HepG2 (cell line): ENCODE results near the gene AP3M1. TPM values are rescaled to one million over a fixed set of nuclear protein-coding genes. Genes with fewer than 3 reads are reported as not detected.

ENCODE experiments used
- ATAC-seq: fragments of 200-7000 bp; cut with Tn5 transposase; 3 replicates; pipeline ENCODE4 v1.9.1; 2020; ENCODE audit warnings: mild to moderate bottlenecking, moderate library complexity
- BruUV-seq: library from RNA; stranded (reverse); fragments of 400-500 nt; replicated peaks from 2 replicates; lab custom pipeline; 2021; lab: Mats Ljungman, UMichigan
- CTCF ChIA-PET: fragments of 300-600 bp; formaldehyde crosslinking; extraction: SDS; loops from one replicate; lab custom pipeline; 2021; ENCODE audit warnings: low total read pairs, inconsistent platforms, low intra/inter-chr PET ratio; lab: Yijun Ruan, JAX
- POLR2A ChIA-PET: fragments of 350-600 bp; sonication (Branson Sonifier 250); formaldehyde crosslinking; loops from one replicate; lab custom pipeline; 2020; ENCODE audit warnings: antibody characterized with exemption, inconsistent platforms; lab: Yijun Ruan, JAX
- DNase-seq: peaks from one replicate; pipeline ENCODE4 v3.0.0-alpha.2; 2015; ENCODE audit warnings: low spot score
- FAIRE-seq: peaks from 3 replicates; lab custom pipeline; 2011; peaks lifted over from hg19 to GRCh38; lab: Jason Lieb, UNC
- H2AFZ ChIP-seq: one replicate; pipeline ENCODE4 v1.6.1; 2011; ENCODE audit warnings: low read length, inconsistent platforms
- H3K27ac ChIP-seq: fragments of 300-600 bp; 3 replicates; pipeline ENCODE4 v1.8.0; 2011; ENCODE audit warnings: mixed run types, mild to moderate bottlenecking, mixed read lengths, low read length, inconsistent platforms; ENCODE audit not compliant: insufficient read depth; ENCODE audit errors: extremely low read length
- H3K27me3 ChIP-seq, 2 experiments: fragments of 200-600 bp in 1 of 2; 2 replicates in 1 of 2; 3 replicates in 1 of 2; pipeline versions ENCODE4 v1.6.0 to v1.8.0; 2011; ENCODE audit warnings: low read length in 2 of 2, mild to moderate bottlenecking in 2 of 2, moderate library complexity in 2 of 2, inconsistent platforms in 1 of 2; ENCODE audit not compliant: insufficient read depth in 2 of 2, control insufficient read depth in 1 of 2
- H3K36me3 ChIP-seq, 2 experiments: fragments of 200-600 bp in 1 of 2; replicated peaks in 1 of 2; 2 replicates in 1 of 2; 3 replicates in 1 of 2; pipeline versions ENCODE4 v1.5.1 to v1.8.0; 2011; ENCODE audit warnings: low read length in 2 of 2, inconsistent platforms in 1 of 2; ENCODE audit not compliant: insufficient read depth in 2 of 2, control insufficient read depth in 1 of 2
- H3K4me1 ChIP-seq: 2 replicates; pipeline ENCODE4 v1.5.1; 2012; ENCODE audit warnings: low read length, inconsistent platforms; ENCODE audit not compliant: insufficient read depth
- H3K4me2 ChIP-seq: 2 replicates; pipeline ENCODE4 v1.6.0; 2011; ENCODE audit warnings: low read depth, low read length, inconsistent platforms
- H3K4me3 ChIP-seq, 3 experiments: fragments of 200-600 bp in 1 of 3; sonication (generic), shearing (Covaris generic) in 1 of 3; replicated peaks in 1 of 3; 2 replicates each; pipeline ENCODE4 v1.5.1; 2011 to 2016; ENCODE audit warnings: low read length in 3 of 3, inconsistent platforms in 2 of 3, low read depth in 2 of 3, mild to moderate bottlenecking in 2 of 3, control low read depth in 1 of 3, mixed read lengths in 1 of 3; ENCODE audit not compliant: insufficient read depth in 1 of 3
- H3K79me2 ChIP-seq: one replicate; pipeline ENCODE4 v1.6.1; 2011; ENCODE audit warnings: low read length, inconsistent platforms; ENCODE audit not compliant: insufficient read depth
- H3K9ac ChIP-seq: 2 replicates; pipeline ENCODE4 v1.6.0; 2011; ENCODE audit warnings: mild to moderate bottlenecking, low read depth, low read length, inconsistent platforms; ENCODE audit not compliant: insufficient read depth
- H3K9me3 ChIP-seq: 2 replicates; pipeline ENCODE4 v1.5.1; 2012; ENCODE audit warnings: mild to moderate bottlenecking, low read length
- H4K20me1 ChIP-seq: 2 replicates; pipeline ENCODE4 v1.6.0; 2011; ENCODE audit warnings: inconsistent platforms, mild to moderate bottlenecking, low read length, moderate library complexity; ENCODE audit not compliant: insufficient read depth
- HOXA7 ChIP-seq: sonication (generic); formaldehyde crosslinking; IDR thresholded peaks from 2 replicates; pipeline ENCODE4 v1.8.1; 2022; ENCODE audit warnings: mild to moderate bottlenecking, missing genetic modification reagents, moderate library complexity
- MAFF ChIP-seq: IDR thresholded peaks from 2 replicates; pipeline ENCODE4 v1.6.1; 2011; ENCODE audit warnings: low read depth, low read length, improper control_type of control experiment
- MTF1 ChIP-seq: sonication (generic); formaldehyde crosslinking; IDR thresholded peaks from 2 replicates; pipeline ENCODE4 v1.5.0; 2020; ENCODE audit warnings: missing genetic modification reagents
- NFKBIZ ChIP-seq: IDR thresholded peaks from 2 replicates; pipeline ENCODE4 v1.6.1; 2018; ENCODE audit warnings: missing genetic modification reagents, missing compliant biosample characterization
- RAD51 ChIP-seq: fragments of 450-650 bp; IDR thresholded peaks from 2 replicates; pipeline ENCODE4 v1.6.1; 2016; ENCODE audit warnings: borderline replicate concordance
- RBM22 ChIP-seq: fragments of 200-400 bp; formaldehyde crosslinking; optimal IDR thresholded peaks from 2 replicates; pipeline ENCODE3; 2017; ENCODE audit warnings: mild to moderate bottlenecking, low read length, moderate library complexity
- SNRNP70 ChIP-seq: fragments of 200-400 bp; formaldehyde crosslinking; IDR thresholded peaks from 2 replicates; pipeline ENCODE4 v1.6.1; 2017; ENCODE audit warnings: mild to moderate bottlenecking, low read depth, low read length, moderate library complexity
- TAF1 ChIP-seq: sonication (generic); formaldehyde crosslinking; IDR thresholded peaks from 2 replicates; pipeline ENCODE4 v1.4.0; 2020; ENCODE audit warnings: missing genetic modification reagents
- XBP1 ChIP-seq: sonication (generic); formaldehyde crosslinking; IDR thresholded peaks from 2 replicates; pipeline ENCODE4 v1.5.0; 2020; ENCODE audit warnings: missing genetic modification reagents
- ZNF335 ChIP-seq: sonication (generic); formaldehyde crosslinking; IDR thresholded peaks from 2 replicates; pipeline ENCODE4 v1.4.0; 2020; ENCODE audit warnings: missing genetic modification reagents
- ZNF33B ChIP-seq: sonication (generic); formaldehyde crosslinking; IDR thresholded peaks from 2 replicates; pipeline ENCODE4 v1.5.1; 2020; ENCODE audit warnings: mild to moderate bottlenecking, missing genetic modification reagents
- ZNF414 ChIP-seq: sonication (generic); formaldehyde crosslinking; IDR thresholded peaks from 2 replicates; pipeline ENCODE4 v1.5.0; 2020; ENCODE audit warnings: missing genetic modification reagents
- ZSCAN21 ChIP-seq: sonication (generic); formaldehyde crosslinking; IDR thresholded peaks from 2 replicates; pipeline ENCODE4 v1.8.0; 2022; ENCODE audit warnings: mild to moderate bottlenecking, missing genetic modification reagents, moderate library complexity, borderline replicate concordance
- WGBS: methylation state at CpG from one replicate; pipeline ENCODE4 v1.1.6; 2017; ENCODE audit warnings: low lambda C conversion rate; 5-methylcytosine and 5-hydroxymethylcytosine counted together
- in situ Hi-C: cut with HindIII; loops from 2 replicates; pipeline ENCODE4 v1.10.0; 2017; ENCODE audit warnings: low pct_unique_long_range_greater_than_20kb; ENCODE audit not compliant: extremely low pct_ligation_motif_present
- intact Hi-C: fragments of 100-400 bp; cut with micrococcal nuclease; formaldehyde crosslinking; loops from one replicate; pipeline ENCODE4 v1.10.0; 2022; ENCODE audit not compliant: unreplicated experiment
- polyA plus RNA-seq, 8 experiments: library from polyadenylated mRNA; depleted of rRNA in 3 of 8; stranded (reverse) in 7 of 8; unstranded in 1 of 8; fragments of >200 nt; fragmentation: Illumina TruSeq in 4 of 8; extraction: Trizol in 4 of 8; gene quantifications; 2 replicates each; pipeline versions ENCODE4 v1.2.1 to v1.2.3, GENCODE V29; 2011 to 2016; ENCODE audit warnings: low read depth in 4 of 8, missing spikeins in 1 of 8, mixed read lengths in 1 of 8; ENCODE audit not compliant: insufficient read depth in 1 of 8
- total RNA-seq, 5 experiments: library from RNA; depleted of rRNA; stranded (reverse); fragments of >200 nt; fragmentation: Illumina TruSeq; extraction: Trizol; gene quantifications; 2 replicates each; pipeline ENCODE4 v1.2.3, GENCODE V29; 2016; ENCODE audit warnings: low read depth in 1 of 5
- TF ChIP-seq, protein P1 (sequence below): sonication (generic); formaldehyde crosslinking; IDR thresholded peaks from 2 replicates; pipeline ENCODE4 v1.9.0; 2021; ENCODE audit warnings: missing genetic modification reagents, borderline replicate concordance
- TF ChIP-seq, protein P2 (sequence below): sonication (generic); formaldehyde crosslinking; IDR thresholded peaks from 2 replicates; pipeline ENCODE4 v1.4.0; 2020; ENCODE audit warnings: missing genetic modification reagents
- TF ChIP-seq, protein P3 (sequence below): sonication (generic); formaldehyde crosslinking; IDR thresholded peaks from 2 replicates; pipeline ENCODE4 v1.5.0; 2020; ENCODE audit warnings: mild to moderate bottlenecking, missing genetic modification reagents

Gene AP3M1
- total and polyA plus RNA-seq, 2 of the 13 experiments (the other 11 are each of a cell fraction or from before 2014, with no cell fraction given) = 29.0 to 31.6 TPM

DNA sequence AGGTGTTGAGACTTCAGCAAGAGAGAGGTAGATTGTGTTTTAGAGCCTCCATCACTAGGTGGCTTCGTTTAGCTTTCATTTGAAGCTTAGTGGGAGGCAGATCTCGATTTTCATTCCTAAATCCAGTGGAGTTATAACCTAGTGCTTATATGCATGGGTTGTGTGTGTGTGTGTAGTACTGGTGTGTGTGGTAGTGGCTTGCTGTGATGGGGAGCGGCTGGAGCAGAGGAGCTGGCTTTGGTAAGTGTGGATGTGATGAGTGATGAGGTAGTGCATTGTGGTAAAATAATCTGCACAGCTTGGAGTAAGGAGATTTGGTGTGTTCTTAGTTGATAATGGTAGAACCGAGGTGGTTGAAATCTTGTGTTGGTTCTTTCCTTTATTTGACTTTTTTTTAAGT lies 43.2 kb downstream of the AP3M1 start:
- H3K79me2 ChIP-seq = no peaks in the 10 kb centered on the region
- H3K9ac ChIP-seq = no peak overlapping the region
- in situ Hi-C loops = no loop called here
- TF ChIP-seq ZSCAN21 (CRISPR knock-in tag) (no peak), RAD51 (no peak), MAFF (no peak), XBP1 (CRISPR knock-in tag) (no peak), ZNF335 (CRISPR knock-in tag) (no peak), MTF1 (no peak), TAF1 (CRISPR knock-in tag) (no peak), NFKBIZ (no peak), ZNF414 (no peak), ZNF33B (CRISPR knock-in tag) (no peak), RBM22 (no peak), HOXA7 (CRISPR knock-in tag) (no peak), SNRNP70 (no peak)
- TF ChIP-seq, protein P1, sequence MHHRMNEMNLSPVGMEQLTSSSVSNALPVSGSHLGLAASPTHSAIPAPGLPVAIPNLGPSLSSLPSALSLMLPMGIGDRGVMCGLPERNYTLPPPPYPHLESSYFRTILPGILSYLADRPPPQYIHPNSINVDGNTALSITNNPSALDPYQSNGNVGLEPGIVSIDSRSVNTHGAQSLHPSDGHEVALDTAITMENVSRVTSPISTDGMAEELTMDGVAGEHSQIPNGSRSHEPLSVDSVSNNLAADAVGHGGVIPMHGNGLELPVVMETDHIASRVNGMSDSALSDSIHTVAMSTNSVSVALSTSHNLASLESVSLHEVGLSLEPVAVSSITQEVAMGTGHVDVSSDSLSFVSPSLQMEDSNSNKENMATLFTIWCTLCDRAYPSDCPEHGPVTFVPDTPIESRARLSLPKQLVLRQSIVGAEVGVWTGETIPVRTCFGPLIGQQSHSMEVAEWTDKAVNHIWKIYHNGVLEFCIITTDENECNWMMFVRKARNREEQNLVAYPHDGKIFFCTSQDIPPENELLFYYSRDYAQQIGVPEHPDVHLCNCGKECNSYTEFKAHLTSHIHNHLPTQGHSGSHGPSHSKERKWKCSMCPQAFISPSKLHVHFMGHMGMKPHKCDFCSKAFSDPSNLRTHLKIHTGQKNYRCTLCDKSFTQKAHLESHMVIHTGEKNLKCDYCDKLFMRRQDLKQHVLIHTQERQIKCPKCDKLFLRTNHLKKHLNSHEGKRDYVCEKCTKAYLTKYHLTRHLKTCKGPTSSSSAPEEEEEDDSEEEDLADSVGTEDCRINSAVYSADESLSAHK (CRISPR knock-in tag) = no peak
- TF ChIP-seq, protein P2, sequence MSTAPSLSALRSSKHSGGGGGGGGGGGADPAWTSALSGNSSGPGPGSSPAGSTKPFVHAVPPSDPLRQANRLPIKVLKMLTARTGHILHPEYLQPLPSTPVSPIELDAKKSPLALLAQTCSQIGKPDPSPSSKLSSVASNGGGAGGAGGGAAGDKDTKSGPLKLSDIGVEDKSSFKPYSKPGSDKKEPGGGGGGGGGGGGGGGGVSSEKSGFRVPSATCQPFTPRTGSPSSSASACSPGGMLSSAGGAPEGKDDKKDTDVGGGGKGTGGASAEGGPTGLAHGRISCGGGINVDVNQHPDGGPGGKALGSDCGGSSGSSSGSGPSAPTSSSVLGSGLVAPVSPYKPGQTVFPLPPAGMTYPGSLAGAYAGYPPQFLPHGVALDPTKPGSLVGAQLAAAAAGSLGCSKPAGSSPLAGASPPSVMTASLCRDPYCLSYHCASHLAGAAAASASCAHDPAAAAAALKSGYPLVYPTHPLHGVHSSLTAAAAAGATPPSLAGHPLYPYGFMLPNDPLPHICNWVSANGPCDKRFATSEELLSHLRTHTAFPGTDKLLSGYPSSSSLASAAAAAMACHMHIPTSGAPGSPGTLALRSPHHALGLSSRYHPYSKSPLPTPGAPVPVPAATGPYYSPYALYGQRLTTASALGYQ (CRISPR knock-in tag) = no peak
- TF ChIP-seq, protein P3, sequence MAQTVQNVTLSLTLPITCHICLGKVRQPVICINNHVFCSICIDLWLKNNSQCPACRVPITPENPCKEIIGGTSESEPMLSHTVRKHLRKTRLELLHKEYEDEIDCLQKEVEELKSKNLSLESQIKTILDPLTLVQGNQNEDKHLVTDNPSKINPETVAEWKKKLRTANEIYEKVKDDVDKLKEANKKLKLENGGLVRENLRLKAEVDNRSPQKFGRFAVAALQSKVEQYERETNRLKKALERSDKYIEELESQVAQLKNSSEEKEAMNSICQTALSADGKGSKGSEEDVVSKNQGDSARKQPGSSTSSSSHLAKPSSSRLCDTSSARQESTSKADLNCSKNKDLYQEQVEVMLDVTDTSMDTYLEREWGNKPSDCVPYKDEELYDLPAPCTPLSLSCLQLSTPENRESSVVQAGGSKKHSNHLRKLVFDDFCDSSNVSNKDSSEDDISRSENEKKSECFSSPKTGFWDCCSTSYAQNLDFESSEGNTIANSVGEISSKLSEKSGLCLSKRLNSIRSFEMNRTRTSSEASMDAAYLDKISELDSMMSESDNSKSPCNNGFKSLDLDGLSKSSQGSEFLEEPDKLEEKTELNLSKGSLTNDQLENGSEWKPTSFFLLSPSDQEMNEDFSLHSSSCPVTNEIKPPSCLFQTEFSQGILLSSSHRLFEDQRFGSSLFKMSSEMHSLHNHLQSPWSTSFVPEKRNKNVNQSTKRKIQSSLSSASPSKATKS (CRISPR knock-in tag) = no peak
- TF ChIP-seq, all 625 proteins: peak for 0
- H4K20me1 ChIP-seq = no peaks in the 10 kb centered on the region
- H3K36me3 ChIP-seq = peaks cover 26 to 83% of the 10 kb centered on the region in 2 experiments
- CTCF ChIA-PET = no interaction called here
- BruUV-seq = no TSS peak
- H3K4me2 ChIP-seq = no peak overlapping the region
- POLR2A ChIA-PET = no interaction called here
- FAIRE-seq (no peak), ATAC-seq (no peak), DNase-seq (no peak)
- H3K4me3 ChIP-seq = no peak overlapping the region
- H3K27me3 ChIP-seq = no peaks in the 10 kb centered on the region
- no peak overlapping the region for H3K27ac ChIP-seq
- no peaks in the 10 kb centered on the region for H3K4me1 ChIP-seq
- WGBS = 88% methylated on average over 4 of the region's 4 CpGs
- intact Hi-C loops = no loop called here
- no peak overlapping the region for H2AFZ ChIP-seq
- no peaks in the 10 kb centered on the region for H3K9me3 ChIP-seq
